PC-9 (cell line): ENCODE data around the gene ZFHX3.

Experiments used
- EZH2 ChIP-seq: fragments of 200-600 bp; sonication (generic); IDR thresholded peaks from 2 replicates; pipeline ENCODE4 v1.8.0; 2017; ENCODE audit warnings: antibody characterized with exemption, low read depth
- TF ChIP-seq, protein P1 (sequence below): fragments of 200-600 bp; sonication (generic); conservative IDR thresholded peaks from 2 replicates; pipeline ENCODE4 v1.6.1; 2017; ENCODE audit warnings: mixed run types, antibody characterized with exemption, mild to moderate bottlenecking, moderate library complexity

DNA sequence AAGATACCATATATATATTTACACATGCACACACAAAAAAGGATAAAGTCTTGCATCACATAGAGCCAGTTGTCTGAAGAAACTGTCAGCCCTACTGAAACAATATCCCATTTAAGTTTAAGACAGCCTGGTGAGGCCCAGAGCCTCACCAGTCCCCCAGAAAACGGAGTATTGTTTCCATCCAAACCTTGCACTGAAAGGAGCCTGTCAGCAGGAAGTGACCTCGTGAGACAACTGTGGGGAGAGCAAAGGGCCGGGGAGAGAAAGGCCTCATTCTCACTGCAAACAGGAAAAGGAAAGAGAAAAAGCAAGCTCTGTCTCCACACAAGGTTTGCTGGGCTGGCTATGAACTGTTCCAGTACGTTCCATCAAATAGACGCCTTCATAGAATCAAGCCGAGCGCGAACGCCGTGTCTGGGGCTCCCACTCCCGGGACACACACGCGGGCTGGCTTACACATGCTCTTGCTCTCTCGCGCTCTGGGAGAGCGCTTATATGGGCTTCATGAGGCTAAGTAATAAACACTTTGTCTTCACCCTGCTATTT lies 44.4 kb upstream of the ZFHX3 start:
- TF ChIP-seq, protein P1, sequence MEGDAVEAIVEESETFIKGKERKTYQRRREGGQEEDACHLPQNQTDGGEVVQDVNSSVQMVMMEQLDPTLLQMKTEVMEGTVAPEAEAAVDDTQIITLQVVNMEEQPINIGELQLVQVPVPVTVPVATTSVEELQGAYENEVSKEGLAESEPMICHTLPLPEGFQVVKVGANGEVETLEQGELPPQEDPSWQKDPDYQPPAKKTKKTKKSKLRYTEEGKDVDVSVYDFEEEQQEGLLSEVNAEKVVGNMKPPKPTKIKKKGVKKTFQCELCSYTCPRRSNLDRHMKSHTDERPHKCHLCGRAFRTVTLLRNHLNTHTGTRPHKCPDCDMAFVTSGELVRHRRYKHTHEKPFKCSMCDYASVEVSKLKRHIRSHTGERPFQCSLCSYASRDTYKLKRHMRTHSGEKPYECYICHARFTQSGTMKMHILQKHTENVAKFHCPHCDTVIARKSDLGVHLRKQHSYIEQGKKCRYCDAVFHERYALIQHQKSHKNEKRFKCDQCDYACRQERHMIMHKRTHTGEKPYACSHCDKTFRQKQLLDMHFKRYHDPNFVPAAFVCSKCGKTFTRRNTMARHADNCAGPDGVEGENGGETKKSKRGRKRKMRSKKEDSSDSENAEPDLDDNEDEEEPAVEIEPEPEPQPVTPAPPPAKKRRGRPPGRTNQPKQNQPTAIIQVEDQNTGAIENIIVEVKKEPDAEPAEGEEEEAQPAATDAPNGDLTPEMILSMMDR, result no peak
- no peak for TF ChIP-seq EZH2
